ENCODE data around the gene ATP2C2. TPM values are rescaled to one million over a fixed set of nuclear protein-coding genes. Genes with fewer than 3 reads are reported as not detected.

The ATP2C2 gene
- total and polyA plus RNA-seq, 2 experiments from 2014 or later, result 0.53 TPM; not detected in 1

DNA sequence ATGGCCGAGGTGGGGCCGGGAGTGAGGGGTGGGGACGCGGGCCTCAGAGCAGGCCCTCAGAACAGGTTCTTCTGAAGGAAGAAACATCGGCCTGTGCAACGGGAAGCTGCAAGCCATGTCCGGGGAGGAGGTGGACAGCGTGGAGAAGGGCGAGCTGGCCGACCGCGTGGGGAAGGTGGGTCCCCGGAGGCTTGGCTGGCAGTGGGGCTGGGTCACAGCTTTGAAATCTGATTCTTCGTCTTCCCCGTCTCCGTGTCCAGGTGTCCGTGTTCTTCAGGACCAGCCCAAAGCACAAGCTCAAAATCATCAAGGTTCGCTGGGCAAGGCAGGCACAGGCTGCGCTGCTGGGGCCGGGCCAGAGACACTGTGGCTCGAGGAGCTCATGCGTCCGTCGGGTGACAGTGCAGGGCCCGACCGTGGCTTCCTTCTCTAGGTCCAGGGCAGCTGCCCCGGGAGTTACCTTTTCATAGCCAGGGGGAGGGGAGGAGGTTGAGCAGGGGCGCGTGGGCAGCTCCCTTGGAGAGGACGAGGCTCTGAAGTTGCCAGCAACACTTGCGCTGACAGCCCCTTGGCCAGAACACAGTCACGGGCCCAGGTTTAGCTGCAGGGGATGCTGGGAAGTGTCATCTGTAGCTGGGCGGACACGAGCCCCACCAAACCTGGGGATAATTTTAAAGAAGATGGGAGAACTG, 84.9 kb downstream of the ATP2C2 start:
- DNase-seq (ENCODE audit: low read depth in 1 of 2, low spot score in 1 of 2), result no peak
- no peak overlapping the region for H3K27ac ChIP-seq
- no peaks in the 10 kb centered on the region for H3K36me3 ChIP-seq
- H3K4me3 ChIP-seq, result no peak overlapping the region
- no peaks in the 10 kb centered on the region for H3K4me1 ChIP-seq (ENCODE audit: low read depth)
- TF ChIP-seq, protein P1, sequence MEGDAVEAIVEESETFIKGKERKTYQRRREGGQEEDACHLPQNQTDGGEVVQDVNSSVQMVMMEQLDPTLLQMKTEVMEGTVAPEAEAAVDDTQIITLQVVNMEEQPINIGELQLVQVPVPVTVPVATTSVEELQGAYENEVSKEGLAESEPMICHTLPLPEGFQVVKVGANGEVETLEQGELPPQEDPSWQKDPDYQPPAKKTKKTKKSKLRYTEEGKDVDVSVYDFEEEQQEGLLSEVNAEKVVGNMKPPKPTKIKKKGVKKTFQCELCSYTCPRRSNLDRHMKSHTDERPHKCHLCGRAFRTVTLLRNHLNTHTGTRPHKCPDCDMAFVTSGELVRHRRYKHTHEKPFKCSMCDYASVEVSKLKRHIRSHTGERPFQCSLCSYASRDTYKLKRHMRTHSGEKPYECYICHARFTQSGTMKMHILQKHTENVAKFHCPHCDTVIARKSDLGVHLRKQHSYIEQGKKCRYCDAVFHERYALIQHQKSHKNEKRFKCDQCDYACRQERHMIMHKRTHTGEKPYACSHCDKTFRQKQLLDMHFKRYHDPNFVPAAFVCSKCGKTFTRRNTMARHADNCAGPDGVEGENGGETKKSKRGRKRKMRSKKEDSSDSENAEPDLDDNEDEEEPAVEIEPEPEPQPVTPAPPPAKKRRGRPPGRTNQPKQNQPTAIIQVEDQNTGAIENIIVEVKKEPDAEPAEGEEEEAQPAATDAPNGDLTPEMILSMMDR (IDR thresholded peaks at IDR 0.05; ENCODE audit: low read depth, low read length), result no peak
- H3K27me3 ChIP-seq, result no peaks in the 10 kb centered on the region
- no peaks in the 10 kb centered on the region for H3K9me3 ChIP-seq (ENCODE audit: low read depth)

DNA sequence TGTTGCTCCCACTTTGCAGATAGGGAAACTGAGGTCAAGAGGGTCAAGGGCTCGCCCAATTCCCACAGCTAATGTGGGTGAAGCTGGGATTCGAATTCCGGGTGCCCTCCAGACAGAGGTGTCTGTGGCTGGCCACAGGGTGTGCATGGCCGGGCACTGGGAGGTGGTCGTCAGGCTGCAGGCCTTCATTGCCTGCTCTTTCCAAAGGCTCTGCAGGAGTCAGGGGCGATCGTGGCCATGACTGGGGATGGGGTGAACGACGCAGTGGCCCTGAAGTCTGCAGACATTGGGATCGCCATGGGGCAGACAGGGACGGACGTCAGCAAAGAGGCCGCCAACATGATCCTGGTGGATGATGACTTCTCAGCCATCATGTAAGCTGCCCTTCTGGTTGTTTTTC, 86.3 kb downstream of the ATP2C2 start:
- Histone ChIP-seq H3K4me3 (no peak overlapping the region), H3K27me3 (no peaks in the 10 kb centered on the region), H3K36me3 (no peaks in the 10 kb centered on the region), H3K4me1 (ENCODE audit: low read depth) (no peaks in the 10 kb centered on the region), H3K27ac (no peak overlapping the region), H3K9me3 (ENCODE audit: low read depth) (no peaks in the 10 kb centered on the region)
- TF ChIP-seq, protein P1 (IDR thresholded peaks at IDR 0.05; ENCODE audit: low read depth, low read length), result no peak
- no peak for DNase-seq (ENCODE audit: low read depth in 1 of 2, low spot score in 1 of 2)

DNA sequence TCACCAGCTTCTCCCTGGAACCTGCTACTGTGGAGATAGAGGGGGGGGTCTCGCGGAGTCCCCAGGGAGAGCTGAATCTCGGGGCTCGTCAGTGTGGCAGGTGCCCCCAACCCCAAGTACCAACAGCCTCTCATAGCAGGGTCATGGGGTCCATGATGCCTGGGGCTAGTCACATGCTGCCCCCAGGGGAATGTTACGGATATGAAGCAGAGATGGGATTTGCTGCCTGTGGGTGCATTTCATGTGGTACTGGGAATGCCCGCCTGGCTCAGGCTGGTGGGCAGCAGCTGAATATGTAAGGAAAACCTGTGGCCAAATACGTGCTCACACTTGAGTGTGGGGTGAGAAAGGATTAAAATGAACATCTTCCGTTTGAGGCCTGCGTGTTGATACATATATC, 86.7 kb downstream of the ATP2C2 start:
- H3K27ac ChIP-seq, result no peak overlapping the region
- no peak for DNase-seq (ENCODE audit: low read depth in 1 of 2, low spot score in 1 of 2)

GRCh38 chr16:84458606-84459532, 90.5 kb downstream of the ATP2C2 start:
- Histone ChIP-seq H3K4me3 (no peak overlapping the region), H3K27me3 (no peaks in the 10 kb centered on the region), H3K4me1 (ENCODE audit: low read depth) (no peaks in the 10 kb centered on the region), H3K27ac (no peak overlapping the region), H3K9me3 (ENCODE audit: low read depth) (no peaks in the 10 kb centered on the region), H3K36me3 (no peaks in the 10 kb centered on the region)
- TF ChIP-seq, protein P1 (IDR thresholded peaks at IDR 0.05; ENCODE audit: low read depth, low read length), result no peak
- DNase-seq (ENCODE audit: low read depth in 1 of 2, low spot score in 1 of 2), result no peak

More for the DNA sequence above, 86.7 kb downstream of the ATP2C2 start:
- Histone ChIP-seq H3K4me1 (ENCODE audit: low read depth) (no peaks in the 10 kb centered on the region), H3K27me3 (no peaks in the 10 kb centered on the region), H3K4me3 (no peak overlapping the region), H3K36me3 (no peaks in the 10 kb centered on the region), H3K9me3 (ENCODE audit: low read depth) (no peaks in the 10 kb centered on the region)
- TF ChIP-seq, protein P1 (IDR thresholded peaks at IDR 0.05; ENCODE audit: low read depth, low read length), result no peak

- Histone ChIP-seq H3K27ac (no peak overlapping the region), H3K4me1 (ENCODE audit: low read depth) (no peaks in the 10 kb centered on the region)
- no peak for DNase-seq (ENCODE audit: low read depth in 1 of 2, low spot score in 1 of 2)
Measured at GRCh38 chr16:84459533-84459894, 91.2 kb downstream of the ATP2C2 start.

More at GRCh38 chr16:84459533-84459894, 91.2 kb downstream of the ATP2C2 start:
- no peaks in the 10 kb centered on the region for H3K36me3 ChIP-seq
- no peak overlapping the region for H3K4me3 ChIP-seq
- H3K9me3 ChIP-seq (ENCODE audit: low read depth), result no peaks in the 10 kb centered on the region
- H3K27me3 ChIP-seq, result no peaks in the 10 kb centered on the region
- TF ChIP-seq, protein P1 (IDR thresholded peaks at IDR 0.05; ENCODE audit: low read depth, low read length), result no peak
